Stimulated activated naive CD8-positive, alpha-beta T cell treated with anti-CD3 and anti-CD28 coated beads, Interleukin-15, Interleukin-2, amounts not matched to agents 100 ng/mL and 50 ng/mL, for 24 hours (primary cell): Measurements from ENCODE around the gene TBC1D32.
A peak's percentile ranks its signal among the peaks of the same experiment; 100 is the strongest.
"Not testable (repeated sequence)": the region's sequence is repeated elsewhere in the genome, so short reads cannot be mapped to it uniquely, and the experiment has no call there.

ENCODE experiments used
- H3K27ac Mint-ChIP-seq: one replicate; pipeline ENCODE4 v1.8.0; 2021; ENCODE audit warnings: mild to moderate bottlenecking, mixed read lengths
- H3K27me3 Mint-ChIP-seq: one replicate; pipeline ENCODE4 v1.8.0; 2021; ENCODE audit warnings: mixed read lengths
- H3K36me3 Mint-ChIP-seq: one replicate; pipeline ENCODE4 v1.8.0; 2021; ENCODE audit warnings: low read depth, mixed read lengths
- H3K4me1 Mint-ChIP-seq: one replicate; pipeline ENCODE4 v1.8.0; 2021; ENCODE audit warnings: low read depth, mixed read lengths
- H3K4me3 Mint-ChIP-seq: one replicate; pipeline ENCODE4 v1.8.0; 2021; ENCODE audit warnings: mild to moderate bottlenecking, mixed read lengths
- H3K9me3 Mint-ChIP-seq: one replicate; pipeline ENCODE4 v1.8.0; 2021; ENCODE audit warnings: mixed read lengths

The TBC1D32 gene

DNA sequence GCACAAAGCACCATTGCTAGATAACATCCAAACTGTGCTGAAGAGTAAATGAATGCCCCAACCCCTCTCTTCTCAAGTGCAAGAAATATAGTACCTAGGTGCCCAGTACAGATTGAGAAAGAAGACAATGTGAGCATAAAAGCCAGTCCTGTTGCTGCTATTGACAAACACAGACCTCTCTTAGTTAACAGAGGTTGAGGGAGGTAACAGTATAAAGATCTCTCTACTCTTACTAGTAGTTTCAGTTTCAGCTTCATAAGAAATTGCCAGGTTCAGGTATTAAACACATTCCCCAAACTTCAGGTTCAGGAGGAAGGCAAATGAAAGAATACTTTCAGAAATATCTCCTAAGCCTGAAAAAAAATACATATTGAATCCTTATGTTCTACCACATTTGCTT lies 31.4 kb downstream of the TBC1D32 start:
- Mint-ChIP-seq H3K4me3 (no peak overlapping the region), H3K27ac (no peak overlapping the region), H3K9me3 (no peaks in the 10 kb centered on the region), H3K4me1 (peaks cover 8% of the 10 kb centered on the region), H3K27me3 (no peaks in the 10 kb centered on the region), H3K36me3 (peaks cover 14% of the 10 kb centered on the region)

DNA sequence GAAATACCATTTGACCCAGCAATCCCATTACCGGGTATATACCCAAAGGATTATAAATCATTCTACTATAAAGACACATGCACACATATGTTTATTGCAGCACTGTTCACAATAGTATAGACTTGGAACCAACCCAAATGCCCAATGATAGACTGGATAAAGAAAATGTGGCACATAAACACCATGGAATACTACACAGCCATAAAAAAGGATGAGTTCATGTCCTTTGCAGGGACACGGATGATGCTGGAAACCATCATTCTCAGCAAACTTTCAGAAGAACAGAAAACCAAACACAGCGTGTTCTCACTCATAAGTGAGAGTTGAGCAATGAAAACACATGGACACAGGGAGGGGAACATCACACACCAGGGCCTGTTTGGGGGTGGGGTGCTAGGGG lies 33.1 kb downstream of the TBC1D32 start:
- H3K36me3 Mint-ChIP-seq: peaks cover 19% of the 10 kb centered on the region
- H3K9me3 Mint-ChIP-seq, H3K4me1 Mint-ChIP-seq, H3K4me3 Mint-ChIP-seq, H3K27me3 Mint-ChIP-seq, H3K27ac Mint-ChIP-seq: not testable (repeated sequence)

DNA sequence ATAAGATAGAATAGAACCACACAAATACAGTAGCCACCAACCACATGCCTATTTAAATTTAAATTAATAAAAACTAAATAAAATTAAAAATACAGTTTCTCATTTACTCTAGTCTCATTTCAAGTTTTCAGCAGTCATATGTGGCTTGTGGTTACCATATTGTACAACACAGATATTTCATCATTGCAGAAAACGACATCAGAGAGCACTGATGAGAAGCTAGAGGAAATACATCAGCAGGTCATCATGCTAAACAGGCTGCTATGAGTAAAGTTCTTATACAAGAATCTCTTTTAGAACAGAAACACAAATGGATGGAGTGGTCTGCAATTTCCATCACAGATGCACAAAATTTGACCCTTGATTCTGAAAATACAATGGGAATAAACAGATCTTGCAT lies 36.6 kb downstream of the TBC1D32 start:
- peaks cover 31% of the 10 kb centered on the region for H3K36me3 Mint-ChIP-seq
- no peaks in the 10 kb centered on the region for H3K27me3 Mint-ChIP-seq
- peaks cover 4% of the 10 kb centered on the region for H3K4me1 Mint-ChIP-seq
- no peak overlapping the region for H3K4me3 Mint-ChIP-seq
- H3K27ac Mint-ChIP-seq: no peak overlapping the region
- no peaks in the 10 kb centered on the region for H3K9me3 Mint-ChIP-seq

DNA sequence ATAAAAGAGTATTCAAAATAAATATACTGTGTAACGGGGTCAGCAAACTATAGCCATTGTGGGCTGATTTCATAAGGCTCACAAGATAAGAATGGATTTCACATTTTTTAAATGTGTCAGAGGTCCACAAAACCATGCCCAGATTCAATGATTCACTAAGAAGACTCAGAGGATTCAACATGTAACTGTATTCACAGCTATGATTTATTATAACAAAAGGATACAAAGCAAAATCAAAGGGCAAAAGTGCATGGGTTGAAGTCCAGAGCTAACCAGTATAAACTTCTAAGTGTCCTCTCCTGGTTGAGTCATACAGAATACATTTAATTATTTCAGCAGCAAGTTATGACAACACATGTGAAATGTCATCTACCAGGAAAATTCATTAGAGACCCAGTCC lies 49.2 kb downstream of the TBC1D32 start:
- Mint-ChIP-seq H3K4me3 (no peak overlapping the region), H3K27me3 (no peaks in the 10 kb centered on the region), H3K36me3 (peaks cover 47% of the 10 kb centered on the region), H3K27ac (no peak overlapping the region), H3K4me1 (no peaks in the 10 kb centered on the region), H3K9me3 (no peaks in the 10 kb centered on the region)

DNA sequence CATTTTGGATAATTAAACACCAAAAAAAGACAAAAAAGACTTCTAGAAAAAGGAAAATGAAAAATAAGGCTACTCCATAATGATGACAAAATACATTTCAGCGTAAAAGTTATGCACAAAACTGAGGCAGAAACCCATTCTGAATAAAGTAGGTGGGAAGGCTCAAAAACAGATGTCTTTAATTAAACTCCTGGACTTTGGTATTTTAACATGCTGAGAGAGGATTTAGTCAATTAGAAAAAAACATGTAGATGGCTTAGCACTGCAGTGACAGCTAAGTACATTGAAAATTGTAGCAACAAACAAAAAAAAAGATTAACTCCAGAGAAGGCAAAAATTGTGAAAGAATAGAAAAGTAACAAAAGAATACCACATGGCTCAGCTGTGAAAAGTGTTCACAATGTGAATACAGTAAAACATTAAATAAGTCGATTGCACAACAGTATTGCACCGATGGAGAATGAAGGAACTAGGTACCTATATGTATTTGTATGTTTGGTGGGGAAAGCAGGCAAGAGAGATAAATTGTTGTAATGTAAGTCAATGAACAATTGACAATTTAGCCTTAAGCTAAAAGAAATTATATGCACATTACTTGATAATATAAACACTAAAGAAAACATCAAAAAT lies 59.5 kb downstream of the TBC1D32 start:
- Mint-ChIP-seq H3K9me3 (peaks cover 18% of the 10 kb centered on the region), H3K27ac (no peak overlapping the region), H3K27me3 (no peaks in the 10 kb centered on the region), H3K36me3 (peaks cover 64% of the 10 kb centered on the region), H3K4me1 (no peaks in the 10 kb centered on the region), H3K4me3 (no peak overlapping the region)

DNA sequence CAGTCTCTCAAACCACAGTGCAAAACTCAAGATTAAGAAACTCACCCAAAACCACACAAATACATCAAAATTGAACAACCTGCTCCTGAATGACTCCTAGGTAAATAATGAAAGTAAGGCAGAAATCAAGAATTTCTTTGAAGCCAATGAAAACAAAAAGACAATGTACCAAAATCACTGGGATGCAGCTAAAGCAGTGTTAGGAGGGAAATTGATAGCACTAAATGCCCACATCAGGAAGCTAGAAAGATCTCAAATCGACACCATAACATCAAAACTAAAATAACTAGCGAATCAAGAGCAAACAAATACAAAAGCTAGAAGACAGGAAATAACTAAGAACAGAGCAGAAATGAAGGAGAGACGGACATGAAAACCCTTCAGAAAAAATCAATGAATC lies 70.5 kb downstream of the TBC1D32 start:
- Mint-ChIP-seq H3K36me3 (peaks cover 70% of the 10 kb centered on the region), H3K4me1 (no peaks in the 10 kb centered on the region), H3K27me3 (no peaks in the 10 kb centered on the region), H3K9me3 (peaks cover 23% of the 10 kb centered on the region), H3K27ac (no peak overlapping the region), H3K4me3 (no peak overlapping the region)

DNA sequence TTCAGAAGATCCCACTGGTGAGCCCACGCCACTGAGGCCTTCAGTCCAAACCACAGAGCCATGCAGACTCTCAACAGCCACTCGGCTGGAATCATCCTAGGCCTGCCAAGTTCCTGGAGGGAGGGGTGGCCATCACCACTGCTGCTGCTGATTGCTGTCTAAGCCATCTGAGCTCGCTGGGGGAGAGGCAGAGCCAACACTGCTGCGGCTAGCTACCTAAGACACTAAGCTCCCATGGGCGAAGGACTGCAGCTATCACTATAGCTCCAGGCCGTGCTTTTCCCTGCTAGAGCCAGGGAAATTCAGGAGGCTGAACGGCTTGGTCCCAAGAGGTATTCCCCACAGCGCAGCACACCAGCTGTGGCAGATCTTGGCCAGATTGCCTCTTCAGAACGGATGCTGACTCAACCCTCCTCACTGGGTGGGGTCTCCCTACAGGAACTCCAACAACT lies 73.6 kb downstream of the TBC1D32 start:
- no peak overlapping the region for H3K4me3 Mint-ChIP-seq
- peaks cover 60% of the 10 kb centered on the region for H3K36me3 Mint-ChIP-seq
- H3K9me3 Mint-ChIP-seq: peaks cover 11% of the 10 kb centered on the region
- no peaks in the 10 kb centered on the region for H3K27me3 Mint-ChIP-seq
- no peaks in the 10 kb centered on the region for H3K4me1 Mint-ChIP-seq
- H3K27ac Mint-ChIP-seq: no peak overlapping the region

DNA sequence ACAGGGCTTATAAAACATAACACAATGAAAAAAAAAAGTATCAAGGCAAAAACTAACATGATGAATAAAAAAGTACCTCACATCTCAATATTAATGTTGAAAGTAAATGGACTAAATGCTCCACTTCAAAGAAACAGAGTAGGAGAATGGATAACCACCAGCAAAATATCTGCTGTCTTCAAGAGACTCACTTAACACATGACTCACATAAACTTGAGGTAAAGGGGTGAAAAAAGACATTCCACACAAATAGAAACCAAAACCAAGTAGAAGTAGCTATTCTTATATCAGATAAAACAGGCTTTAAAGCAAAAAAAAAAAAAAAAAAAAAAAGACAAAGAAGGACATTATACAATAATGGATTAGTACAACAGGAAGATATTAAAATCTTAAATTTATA lies 86.9 kb downstream of the TBC1D32 start:
- Mint-ChIP-seq H3K9me3 (peaks cover 28% of the 10 kb centered on the region), H3K27ac (peak overlapping the region; percentile 3), H3K4me1 (peaks cover 12% of the 10 kb centered on the region), H3K27me3 (no peaks in the 10 kb centered on the region), H3K36me3 (peaks cover 78% of the 10 kb centered on the region), H3K4me3 (no peak overlapping the region)

DNA sequence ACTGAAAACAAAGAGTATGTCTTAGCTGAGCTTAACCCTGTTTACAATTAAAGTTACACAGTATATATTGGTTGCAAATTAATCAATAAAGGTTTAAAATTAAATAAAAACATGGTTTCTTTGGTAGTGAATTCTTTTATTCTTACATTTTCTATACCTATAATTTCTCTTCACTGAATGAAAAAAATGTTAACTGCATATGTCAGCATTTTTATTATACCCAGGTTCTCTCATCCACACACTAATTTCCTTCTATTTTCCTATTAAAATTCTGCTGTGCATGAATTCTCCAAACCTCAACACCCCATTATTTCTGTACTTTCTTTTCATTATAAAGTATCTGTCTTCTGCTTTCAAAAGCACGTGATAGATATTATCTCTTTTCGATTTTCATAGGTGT lies 91.9 kb downstream of the TBC1D32 start:
- Mint-ChIP-seq H3K4me3 (no peak overlapping the region), H3K36me3 (peaks cover 44% of the 10 kb centered on the region), H3K27ac (no peak overlapping the region), H3K9me3 (peaks cover 2% of the 10 kb centered on the region), H3K4me1 (peaks cover 4% of the 10 kb centered on the region), H3K27me3 (no peaks in the 10 kb centered on the region)

DNA sequence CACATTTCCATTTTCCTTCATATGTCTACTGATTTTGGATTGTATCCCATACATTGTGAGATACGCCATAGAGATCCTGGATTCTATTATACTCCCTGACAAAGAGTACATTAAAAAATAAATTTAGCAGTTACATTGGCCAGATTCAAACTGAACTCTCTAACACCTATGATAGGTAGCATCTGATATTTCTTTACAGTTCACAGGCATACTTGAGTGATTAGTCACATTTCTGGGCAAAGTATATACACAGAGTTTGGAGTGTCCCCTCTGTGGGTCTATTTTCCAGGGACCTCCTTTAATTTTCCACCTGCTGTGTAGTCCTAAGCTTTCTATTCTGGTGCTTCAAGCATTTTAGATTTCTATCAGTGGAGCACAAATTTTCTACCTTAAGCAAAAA lies 96.4 kb downstream of the TBC1D32 start:
- no peak overlapping the region for H3K4me3 Mint-ChIP-seq
- H3K9me3 Mint-ChIP-seq: peaks cover 4% of the 10 kb centered on the region
- H3K4me1 Mint-ChIP-seq: no peaks in the 10 kb centered on the region
- H3K27ac Mint-ChIP-seq: no peak overlapping the region
- H3K36me3 Mint-ChIP-seq: peaks cover 30% of the 10 kb centered on the region
- H3K27me3 Mint-ChIP-seq: no peaks in the 10 kb centered on the region

DNA sequence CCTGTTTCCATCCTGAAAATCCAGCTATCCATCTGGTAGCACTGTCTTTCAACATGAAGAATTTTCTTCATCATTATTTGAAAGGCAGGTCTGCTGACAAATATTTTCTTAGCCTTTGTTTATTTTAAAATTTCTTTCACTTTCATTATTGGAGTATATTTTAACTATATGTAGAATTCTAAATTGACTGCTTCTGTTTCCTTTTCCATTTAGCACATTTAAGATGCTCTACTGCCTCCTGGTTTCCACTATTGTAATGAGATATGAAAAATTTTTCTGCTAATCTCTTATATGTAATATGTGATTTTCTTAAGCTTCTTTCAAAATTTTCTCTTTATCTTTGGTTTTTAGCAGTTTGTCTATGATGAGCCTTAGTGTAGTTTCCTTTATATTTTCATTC lies 97.3 kb downstream of the TBC1D32 start:
- Mint-ChIP-seq H3K27me3 (no peaks in the 10 kb centered on the region), H3K4me1 (no peaks in the 10 kb centered on the region), H3K4me3 (no peak overlapping the region), H3K9me3 (peaks cover 4% of the 10 kb centered on the region), H3K27ac (no peak overlapping the region), H3K36me3 (peaks cover 31% of the 10 kb centered on the region)

DNA sequence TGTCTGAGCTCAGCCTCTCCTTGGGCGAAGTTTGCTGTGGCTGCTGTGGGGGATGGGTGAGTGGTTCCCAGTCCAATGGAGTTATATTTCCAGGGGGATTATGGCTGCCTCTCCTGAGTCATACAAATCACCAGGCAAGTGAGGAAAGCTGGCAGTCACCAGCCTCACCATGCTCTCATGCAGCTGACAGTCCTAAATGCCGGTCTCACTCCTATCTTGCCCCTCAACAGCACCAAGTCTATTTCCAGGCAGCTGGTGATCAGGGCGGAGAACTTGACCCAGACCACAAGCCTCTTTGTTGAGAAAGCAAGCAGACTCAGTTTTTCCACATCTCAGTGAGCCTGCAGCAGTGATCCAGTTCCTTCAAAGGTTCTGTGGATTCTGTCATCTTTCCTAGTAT lies 98.9 kb downstream of the TBC1D32 start:
- Mint-ChIP-seq H3K27ac (no peak overlapping the region), H3K36me3 (peaks cover 37% of the 10 kb centered on the region)

DNA sequence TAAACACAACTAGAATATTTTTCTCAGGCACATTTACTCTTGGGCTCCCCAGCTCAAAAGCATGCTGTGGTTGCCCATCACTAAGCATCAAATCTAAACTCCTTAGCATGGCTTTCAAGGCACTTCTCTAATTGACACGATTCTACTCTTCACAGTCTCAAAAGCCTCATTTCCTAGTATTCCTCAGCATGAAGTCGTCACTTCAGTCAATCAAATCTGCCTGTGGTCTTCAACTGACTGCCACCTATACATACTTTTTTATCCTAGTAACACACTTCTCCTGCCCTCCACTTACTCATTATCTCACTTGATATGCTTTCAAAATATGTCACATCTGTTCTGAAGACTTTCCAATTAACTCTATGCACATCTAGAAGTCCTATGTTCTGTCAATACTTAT lies 110.3 kb downstream of the TBC1D32 start:
- Mint-ChIP-seq H3K4me1 (no peaks in the 10 kb centered on the region), H3K27me3 (no peaks in the 10 kb centered on the region), H3K4me3 (no peak overlapping the region), H3K36me3 (peaks cover 33% of the 10 kb centered on the region), H3K27ac (no peak overlapping the region), H3K9me3 (peaks cover 3% of the 10 kb centered on the region)

More for the DNA sequence above, 98.9 kb downstream of the TBC1D32 start:
- Mint-ChIP-seq H3K9me3 (peaks cover 4% of the 10 kb centered on the region), H3K4me3 (no peak overlapping the region), H3K27me3 (no peaks in the 10 kb centered on the region), H3K4me1 (no peaks in the 10 kb centered on the region)

DNA sequence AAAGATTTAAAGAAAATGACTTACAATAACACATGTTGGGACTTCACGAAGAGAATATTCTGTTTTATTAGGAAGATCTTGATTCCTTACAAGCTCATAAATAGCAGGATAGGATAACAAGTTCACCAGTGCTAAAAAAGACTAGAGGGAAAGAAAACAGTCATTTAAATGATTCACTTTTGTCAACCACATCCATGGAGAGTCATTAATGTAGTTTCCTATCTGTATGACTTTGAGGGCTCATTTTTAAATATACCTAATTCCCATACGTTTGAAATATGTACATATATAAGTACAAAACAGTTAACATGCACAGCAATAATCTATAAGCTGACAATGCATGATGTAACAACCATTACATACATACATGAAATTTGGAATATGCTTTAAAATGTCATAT lies 111.1 kb downstream of the TBC1D32 start:
- peaks cover 7% of the 10 kb centered on the region for H3K9me3 Mint-ChIP-seq
- no peaks in the 10 kb centered on the region for H3K27me3 Mint-ChIP-seq
- no peaks in the 10 kb centered on the region for H3K4me1 Mint-ChIP-seq
- no peak overlapping the region for H3K4me3 Mint-ChIP-seq
- H3K36me3 Mint-ChIP-seq: peaks cover 38% of the 10 kb centered on the region
- no peak overlapping the region for H3K27ac Mint-ChIP-seq

DNA sequence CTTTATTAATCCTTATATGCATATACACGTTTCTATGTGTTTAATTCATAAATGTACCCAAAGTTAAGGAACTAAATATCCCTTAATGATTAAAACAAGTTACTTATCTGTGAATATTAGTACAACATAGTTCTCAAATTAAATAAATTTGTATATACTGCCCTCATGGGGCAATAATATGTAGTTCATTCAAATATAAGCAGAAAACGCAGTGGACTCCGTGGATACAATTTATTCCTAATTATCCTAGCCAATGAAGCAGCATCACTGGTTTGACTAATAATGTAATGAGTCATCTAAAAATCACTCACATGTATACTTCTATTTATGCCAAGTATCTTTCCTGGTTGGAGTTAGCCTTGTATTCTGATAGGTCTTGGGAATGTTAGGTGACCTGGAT lies 111.6 kb downstream of the TBC1D32 start:
- Mint-ChIP-seq H3K36me3 (peaks cover 44% of the 10 kb centered on the region), H3K27ac (no peak overlapping the region), H3K9me3 (peaks cover 11% of the 10 kb centered on the region), H3K4me3 (no peak overlapping the region), H3K4me1 (no peaks in the 10 kb centered on the region), H3K27me3 (no peaks in the 10 kb centered on the region)

DNA sequence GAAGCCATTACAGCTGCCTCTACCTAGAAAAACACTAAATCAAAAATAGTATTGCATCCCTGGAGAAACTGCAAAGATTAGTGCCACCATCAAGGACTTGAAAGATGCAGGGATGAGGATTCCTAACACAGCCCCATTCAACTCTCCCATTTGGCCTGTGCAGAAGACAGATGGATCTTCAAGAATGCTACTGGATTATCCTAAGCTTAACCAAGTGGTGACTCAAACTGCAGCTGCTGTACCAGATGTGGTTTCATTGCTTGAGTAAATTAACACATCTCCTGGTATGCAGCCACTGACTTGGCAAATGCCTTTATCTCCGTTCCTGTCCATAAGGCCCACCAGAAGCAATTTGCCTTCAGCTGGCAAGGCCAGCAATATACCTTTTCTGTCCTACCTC lies 117.4 kb downstream of the TBC1D32 start:
- H3K36me3 Mint-ChIP-seq: peaks cover 87% of the 10 kb centered on the region
- H3K4me3 Mint-ChIP-seq: no peak overlapping the region
- no peak overlapping the region for H3K27ac Mint-ChIP-seq
- no peaks in the 10 kb centered on the region for H3K4me1 Mint-ChIP-seq
- H3K9me3 Mint-ChIP-seq: peaks cover 41% of the 10 kb centered on the region
- no peaks in the 10 kb centered on the region for H3K27me3 Mint-ChIP-seq
